H9 (cell line): ENCODE measurements around the gene AP2A2. TPM values are rescaled to one million over a fixed set of nuclear protein-coding genes. Genes with fewer than 3 reads are reported as not detected.

ENCODE experiments used
- DNase-seq: peaks from one replicate; pipeline ENCODE4 v3.0.0-alpha.2; 2017
- H2AFZ ChIP-seq: one replicate; pipeline ENCODE4 v1.6.1; 2013; ENCODE audit warnings: mild to moderate bottlenecking, low read length, control low read depth, moderate library complexity
- H2AK5ac ChIP-seq: 2 replicates; pipeline ENCODE4 v1.6.1; 2013; ENCODE audit warnings: low read length, control low read depth, mixed read lengths; ENCODE audit not compliant: insufficient read length
- H2BK120ac ChIP-seq: one replicate; pipeline ENCODE4 v1.6.1; 2013; ENCODE audit warnings: low read depth, mild to moderate bottlenecking, low read length, control low read depth, inconsistent platforms; ENCODE audit not compliant: poor library complexity, severe bottlenecking
- H2BK12ac ChIP-seq: 2 replicates; pipeline ENCODE4 v1.6.1; 2013; ENCODE audit warnings: low read length, control low read depth, mixed read lengths, low read depth; ENCODE audit not compliant: insufficient read length
- H2BK15ac ChIP-seq: 2 replicates; pipeline ENCODE4 v1.6.1; 2013; ENCODE audit warnings: low read depth, low read length, control low read depth
- H2BK20ac ChIP-seq: one replicate; pipeline ENCODE4 v1.6.1; 2013; ENCODE audit warnings: low read depth, mild to moderate bottlenecking, low read length, control low read depth, inconsistent platforms; ENCODE audit not compliant: poor library complexity, severe bottlenecking
- H2BK5ac ChIP-seq: 2 replicates; pipeline ENCODE4 v1.6.1; 2013; ENCODE audit warnings: low read length, control low read depth, mixed read lengths; ENCODE audit not compliant: insufficient read length
- H3K14ac ChIP-seq: 2 replicates; pipeline ENCODE4 v1.6.1; 2013; ENCODE audit warnings: low read length, control low read depth; ENCODE audit not compliant: insufficient read depth
- H3K18ac ChIP-seq: 2 replicates; pipeline ENCODE4 v1.6.1; 2013; ENCODE audit warnings: low read depth, mild to moderate bottlenecking, mixed read lengths, low read length, control low read depth; ENCODE audit not compliant: insufficient read length
- H3K23ac ChIP-seq: 2 replicates; pipeline ENCODE4 v1.6.1; 2013; ENCODE audit warnings: low read length, control low read depth, mixed read lengths, low read depth; ENCODE audit not compliant: insufficient read length
- H3K23me2 ChIP-seq: 2 replicates; pipeline ENCODE4 v1.6.1; 2013; ENCODE audit warnings: low read depth, mild to moderate bottlenecking, mixed read lengths, low read length, control low read depth; ENCODE audit not compliant: insufficient read length, poor library complexity, severe bottlenecking
- H3K27ac ChIP-seq: 2 replicates; pipeline ENCODE4 v1.5.1; 2013; ENCODE audit warnings: low read length, control low read depth, mixed read lengths, low read depth; ENCODE audit not compliant: insufficient read length
- H3K27me3 ChIP-seq: 2 replicates; pipeline ENCODE4 v1.6.1; 2013; ENCODE audit warnings: low read length, control low read depth, inconsistent platforms; ENCODE audit not compliant: insufficient read depth
- H3K4ac ChIP-seq: 2 replicates; pipeline ENCODE4 v1.6.1; 2013; ENCODE audit warnings: low read depth, mild to moderate bottlenecking, control low read depth, inconsistent platforms, low read length, moderate library complexity
- H3K4me1 ChIP-seq: 2 replicates; pipeline ENCODE4 v1.6.1; 2013; ENCODE audit warnings: low read length, control low read depth, inconsistent platforms; ENCODE audit not compliant: insufficient read depth
- H3K4me2 ChIP-seq: 2 replicates; pipeline ENCODE4 v1.6.1; 2013; ENCODE audit warnings: low read length, control low read depth, mixed read lengths; ENCODE audit not compliant: insufficient read length, insufficient read depth
- H3K56ac ChIP-seq: 2 replicates; pipeline ENCODE4 v1.6.1; 2013; ENCODE audit warnings: low read depth, mild to moderate bottlenecking, mixed read lengths, low read length, control low read depth; ENCODE audit not compliant: insufficient read length
- H3K79me1 ChIP-seq: 2 replicates; pipeline ENCODE4 v1.6.1; 2013; ENCODE audit warnings: low read depth, mild to moderate bottlenecking, moderate library complexity, low read length, control low read depth, inconsistent platforms; ENCODE audit not compliant: insufficient read depth, poor library complexity, severe bottlenecking
- H3K79me2 ChIP-seq: 2 replicates; pipeline ENCODE4 v1.6.1; 2013; ENCODE audit warnings: low read length, control low read depth, inconsistent platforms; ENCODE audit not compliant: insufficient read depth
- H3K9ac ChIP-seq: 2 replicates; pipeline ENCODE4 v1.6.1; 2013; ENCODE audit warnings: low read length, control low read depth, mixed read lengths; ENCODE audit not compliant: insufficient read length; ENCODE audit errors: extremely low read depth
- H3K9me3 ChIP-seq: one replicate; pipeline ENCODE4 v1.6.1; 2013; ENCODE audit warnings: low read depth, low read length, inconsistent platforms; ENCODE audit not compliant: control insufficient read depth
- H3T11ph ChIP-seq: one replicate; pipeline ENCODE4 v1.6.1; 2013; ENCODE audit warnings: mild to moderate bottlenecking, low read length, control low read depth, inconsistent platforms
- H4K20me1 ChIP-seq: one replicate; pipeline ENCODE4 v1.6.1; 2013; ENCODE audit not compliant: control insufficient read depth, insufficient read length, insufficient read depth
- H4K5ac ChIP-seq: 2 replicates; pipeline ENCODE4 v1.6.1; 2013; ENCODE audit warnings: low read depth, mild to moderate bottlenecking, mixed read lengths, low read length, control low read depth; ENCODE audit not compliant: insufficient read length
- H4K8ac ChIP-seq: replicated peaks from 2 replicates; pipeline ENCODE4 v1.6.1; 2013; ENCODE audit warnings: low read length, control low read depth, mixed read lengths, low read depth; ENCODE audit not compliant: insufficient read length
- H4K91ac ChIP-seq: 2 replicates; pipeline ENCODE4 v1.6.1; 2013; ENCODE audit warnings: low read depth, mild to moderate bottlenecking, moderate library complexity, mixed read lengths, low read length, control low read depth; ENCODE audit not compliant: insufficient read length
- H3K27ac Mint-ChIP-seq, 3 experiments: 2 replicates in 2 of 3; 3 replicates in 1 of 3; pipeline ENCODE4 v1.8.0; 2020 to 2021; ENCODE audit warnings: mixed read lengths in 3 of 3, mild to moderate bottlenecking in 1 of 3, moderate library complexity in 1 of 3
- H3K27me3 Mint-ChIP-seq: 2 replicates; pipeline ENCODE4 v1.8.0; 2021; ENCODE audit warnings: low read depth, mild to moderate bottlenecking, moderate library complexity, mixed read lengths
- H3K36me3 Mint-ChIP-seq, 3 experiments: 2 replicates in 2 of 3; 3 replicates in 1 of 3; pipeline ENCODE4 v1.8.0; 2020 to 2021; ENCODE audit warnings: low read depth in 3 of 3, mixed read lengths in 3 of 3; ENCODE audit not compliant: insufficient read depth in 1 of 3
- H3K4me1 Mint-ChIP-seq, 2 experiments: 2 replicates each; pipeline ENCODE4 v1.8.0; 2020; ENCODE audit warnings: mixed read lengths in 2 of 2
- H3K4me3 Mint-ChIP-seq, 2 experiments: 2 replicates in 1 of 2; 3 replicates in 1 of 2; pipeline ENCODE4 v1.8.0; 2020 to 2021; ENCODE audit warnings: mild to moderate bottlenecking in 2 of 2, mixed read lengths in 2 of 2, moderate library complexity in 1 of 2
- H3K9me3 Mint-ChIP-seq, 2 experiments: 2 replicates in 1 of 2; 3 replicates in 1 of 2; pipeline ENCODE4 v1.8.0; 2020; ENCODE audit warnings: mild to moderate bottlenecking in 2 of 2, mixed read lengths in 2 of 2, moderate library complexity in 1 of 2
- CTCF ChIP-seq: fragments of 200-600 bp; sonication (generic); conservative IDR thresholded peaks from 3 replicates; pipeline ENCODE4 v1.8.0; 2021; ENCODE audit warnings: antibody characterized with exemption, mild to moderate bottlenecking
- WGBS: extraction: QIAGEN DNeasy Blood & Tissue Kit; methylation state at CpG from one replicate; pipeline ENCODE4 v1.1.7; 2013; ENCODE audit warnings: missing lambda C conversion rate, low lambda C conversion rate, mixed read lengths; ENCODE audit not compliant: insufficient read length; ENCODE audit errors: extremely low coverage; 5-methylcytosine and 5-hydroxymethylcytosine counted together
- total RNA-seq: library from RNA; stranded (reverse); gene quantifications from 2 replicates; pipeline ENCODE4 v1.2.1, GENCODE V29; 2021

Gene AP2A2
- total RNA-seq, 1 experiment from 2014 or later, result 53.7 TPM

GRCh38 chr11:923691-924405 is 1.8 kb upstream of the AP2A2 start:
- H3K4me1 Mint-ChIP-seq, result peaks cover 18 to 19% of the 10 kb centered on the region in 2 experiments

More at GRCh38 chr11:923691-924405, 1.8 kb upstream of the AP2A2 start:
- Histone ChIP-seq H2BK120ac (no peak overlapping the region), H3T11ph (no peak overlapping the region), H3K27me3 (no peaks in the 10 kb centered on the region), H4K5ac (no peak overlapping the region), H3K23ac (no peak overlapping the region), H3K9me3 (no peaks in the 10 kb centered on the region), H3K27ac (no peak overlapping the region), H2BK5ac (no peak overlapping the region), H3K23me2 (peaks cover 7% of the 10 kb centered on the region), H4K8ac (no peak overlapping the region), H3K79me2 (peaks cover 6% of the 10 kb centered on the region; the same call in 1 of the 2 replicates), H3K9ac (no peak overlapping the region), H4K20me1 (no peaks in the 10 kb centered on the region), H2BK20ac (no peak overlapping the region), H3K18ac (no peak overlapping the region), H3K4me2 (no peak overlapping the region), H4K91ac (no peak overlapping the region), H2BK12ac (no peak overlapping the region), H3K4me1 (no peaks in the 10 kb centered on the region), H3K56ac (no peak overlapping the region), H2AFZ (no peak overlapping the region), H3K4ac (no peak overlapping the region), H3K79me1 (peaks cover 5% of the 10 kb centered on the region), H2AK5ac (no peak overlapping the region), H2BK15ac (no peak overlapping the region), H3K14ac (no peak overlapping the region)
- no peak for TF ChIP-seq CTCF
- no CpG with 5 or more reads among the region's 19 CpGs for WGBS
- H3K27ac Mint-ChIP-seq, result peak overlapping the region in 1 of 3 experiments; percentile 65; a peak in 1 of 7 replicates
- H3K9me3 Mint-ChIP-seq, result no peaks in the 10 kb centered on the region
- no peak for DNase-seq
- no peaks in the 10 kb centered on the region for H3K27me3 Mint-ChIP-seq
- H3K4me3 Mint-ChIP-seq, result peak overlapping the region in 1 of 2 experiments; percentile 23; a peak in 2 of 5 replicates
- peaks cover 3 to 10% (median 9%) of the 10 kb centered on the region in 3 experiments; a peak in 5 of 7 replicates for H3K36me3 Mint-ChIP-seq
